ENCODE measurements around the gene USP3.
"Not testable (repeated sequence)": the region's sequence is repeated elsewhere in the genome, so short reads cannot be mapped to it uniquely, and the experiment has no call there.

Gene USP3

GRCh38 chr15:63531586-63531985, 27.2 kb downstream of the USP3 start:
- Histone ChIP-seq H3K27me3 (ENCODE audit: control insufficient read depth, low read length) (no peaks in the 10 kb centered on the region), H3K27ac (ENCODE audit: low read depth, low read length) (no peak overlapping the region), H3K9me3 (ENCODE audit: control insufficient read depth, insufficient read depth, low read length) (no peaks in the 10 kb centered on the region), H4K20me1 (ENCODE audit: control insufficient read depth, insufficient read depth, low read depth, low read length) (peaks cover 18% of the 10 kb centered on the region), H3K36me3 (ENCODE audit: control insufficient read depth, low read length) (peaks cover 8% of the 10 kb centered on the region), H3K4me2 (ENCODE audit: low read length) (no peak overlapping the region), H3K4me3 (ENCODE audit: low read length) (no peak overlapping the region), H3K4me1 (ENCODE audit: control insufficient read depth, low read length) (peaks cover 37% of the 10 kb centered on the region), H3K79me2 (ENCODE audit: control insufficient read depth, low read length) (peaks cover 93% of the 10 kb centered on the region), H3F3A (ENCODE audit: control insufficient read depth, insufficient read depth) (no peaks in the 10 kb centered on the region), H3K9me2 (replicated peaks; ENCODE audit: control insufficient read depth, low read length) (no peaks in the 10 kb centered on the region)
- TF ChIP-seq EZH2phosphoT487 (IDR thresholded peaks at IDR 0.05; ENCODE audit: borderline replicate concordance, low read length) (no peak), CTCF (IDR thresholded peaks at IDR 0.05; ENCODE audit: low read depth, low read length, poor library complexity, severe bottlenecking) (peak; percentile 47)

GRCh38 chr15:63532307-63532744, 27.9 kb downstream of the USP3 start:
- Histone ChIP-seq H3K4me1 (ENCODE audit: control insufficient read depth, low read length) (peaks cover 37% of the 10 kb centered on the region), H3K9me2 (replicated peaks; ENCODE audit: control insufficient read depth, low read length) (no peaks in the 10 kb centered on the region), H3K9me3 (ENCODE audit: control insufficient read depth, insufficient read depth, low read length) (no peaks in the 10 kb centered on the region), H3K4me2 (ENCODE audit: low read length) (no peak overlapping the region), H3K27me3 (ENCODE audit: control insufficient read depth, low read length) (no peaks in the 10 kb centered on the region), H3K79me2 (ENCODE audit: control insufficient read depth, low read length) (peaks cover 90% of the 10 kb centered on the region), H3K4me3 (ENCODE audit: low read length) (no peak overlapping the region), H3K27ac (ENCODE audit: low read depth, low read length) (no peak overlapping the region), H4K20me1 (ENCODE audit: control insufficient read depth, insufficient read depth, low read depth, low read length) (peaks cover 18% of the 10 kb centered on the region), H3K36me3 (ENCODE audit: control insufficient read depth, low read length) (peaks cover 12% of the 10 kb centered on the region), H3F3A (ENCODE audit: control insufficient read depth, insufficient read depth) (no peaks in the 10 kb centered on the region)
- TF ChIP-seq EZH2phosphoT487 (IDR thresholded peaks at IDR 0.05; ENCODE audit: borderline replicate concordance, low read length) (no peak), CTCF (IDR thresholded peaks at IDR 0.05; ENCODE audit: low read depth, low read length, poor library complexity, severe bottlenecking) (no peak)

GRCh38 chr15:63534888-63535287, 30.5 kb downstream of the USP3 start:
- H3K4me2 ChIP-seq (ENCODE audit: low read length); H3F3A ChIP-seq (ENCODE audit: control insufficient read depth, insufficient read depth); H3K9me2 ChIP-seq (replicated peaks; ENCODE audit: control insufficient read depth, low read length); H3K27ac ChIP-seq (ENCODE audit: low read depth, low read length); H3K4me3 ChIP-seq (ENCODE audit: low read length); H3K27me3 ChIP-seq (ENCODE audit: control insufficient read depth, low read length); H3K9me3 ChIP-seq (ENCODE audit: control insufficient read depth, insufficient read depth, low read length): not testable (repeated sequence)
- peaks cover 67% of the 10 kb centered on the region for H3K79me2 ChIP-seq (ENCODE audit: control insufficient read depth, low read length)
- H3K4me1 ChIP-seq (ENCODE audit: control insufficient read depth, low read length), result peaks cover 41% of the 10 kb centered on the region
- peaks cover 23% of the 10 kb centered on the region for H3K36me3 ChIP-seq (ENCODE audit: control insufficient read depth, low read length)
- peaks cover 18% of the 10 kb centered on the region for H4K20me1 ChIP-seq (ENCODE audit: control insufficient read depth, insufficient read depth, low read depth, low read length)

GRCh38 chr15:63535689-63536088, 31.3 kb downstream of the USP3 start:
- Histone ChIP-seq H3K36me3 (ENCODE audit: control insufficient read depth, low read length) (peaks cover 31% of the 10 kb centered on the region), H3K9me3 (ENCODE audit: control insufficient read depth, insufficient read depth, low read length) (no peaks in the 10 kb centered on the region), H3K79me2 (ENCODE audit: control insufficient read depth, low read length) (peaks cover 65% of the 10 kb centered on the region), H3F3A (ENCODE audit: control insufficient read depth, insufficient read depth) (no peaks in the 10 kb centered on the region), H4K20me1 (ENCODE audit: control insufficient read depth, insufficient read depth, low read depth, low read length) (peaks cover 18% of the 10 kb centered on the region), H3K9me2 (replicated peaks; ENCODE audit: control insufficient read depth, low read length) (no peaks in the 10 kb centered on the region), H3K4me1 (ENCODE audit: control insufficient read depth, low read length) (peaks cover 48% of the 10 kb centered on the region), H3K4me2 (ENCODE audit: low read length) (no peak overlapping the region), H3K27ac (ENCODE audit: low read depth, low read length) (no peak overlapping the region), H3K4me3 (ENCODE audit: low read length) (no peak overlapping the region), H3K27me3 (ENCODE audit: control insufficient read depth, low read length) (no peaks in the 10 kb centered on the region)
- TF ChIP-seq CTCF (IDR thresholded peaks at IDR 0.05; ENCODE audit: low read depth, low read length, poor library complexity, severe bottlenecking) (no peak), EZH2phosphoT487 (IDR thresholded peaks at IDR 0.05; ENCODE audit: borderline replicate concordance, low read length) (no peak)

All from DOHH2 (cell line).